Transverse colon (tissue), 4 donors: ENCODE measurements around the gene UBD.

ENCODE experiments used
- CTCF ChIP-seq, 5 experiments: fragments of 200-600 bp in 3 of 5; fragments of 450-650 bp in 2 of 5; sonication (generic) in 3 of 5; IDR thresholded peaks; 1 replicate in 2 of 5; 2 replicates in 3 of 5; pipeline ENCODE4 v1.5.1; 2016 to 2017; ENCODE audit warnings: antibody characterized with exemption in 5 of 5, inconsistent platforms in 3 of 5, mild to moderate bottlenecking in 2 of 5, moderate library complexity in 1 of 5
- POLR2AphosphoS5 ChIP-seq, 3 donors: sonication (generic); formaldehyde crosslinking; IDR thresholded peaks; one replicate each; pipeline ENCODE4 v1.6.1; 2016; ENCODE audit warnings: antibody characterized with exemption in 3 of 3

- no peak for TF ChIP-seq CTCF (IDR thresholded peaks at IDR 0.05)
- TF ChIP-seq POLR2AphosphoS5 (IDR thresholded peaks at IDR 0.05): no peak
Measured at GRCh38 chr6:29566856-29567255, 7.3 kb upstream of the UBD start.
